ENCODE data around the gene MCCC2. TPM values are rescaled to one million over a fixed set of nuclear protein-coding genes. Genes with fewer than 3 reads are reported as not detected.
A peak's percentile ranks its signal among the peaks of the same experiment; 100 is the strongest.

MCCC2 gene
- total and polyA plus RNA-seq, 2 donors from 2014 or later: 57.7 to 61.0 TPM

DNA sequence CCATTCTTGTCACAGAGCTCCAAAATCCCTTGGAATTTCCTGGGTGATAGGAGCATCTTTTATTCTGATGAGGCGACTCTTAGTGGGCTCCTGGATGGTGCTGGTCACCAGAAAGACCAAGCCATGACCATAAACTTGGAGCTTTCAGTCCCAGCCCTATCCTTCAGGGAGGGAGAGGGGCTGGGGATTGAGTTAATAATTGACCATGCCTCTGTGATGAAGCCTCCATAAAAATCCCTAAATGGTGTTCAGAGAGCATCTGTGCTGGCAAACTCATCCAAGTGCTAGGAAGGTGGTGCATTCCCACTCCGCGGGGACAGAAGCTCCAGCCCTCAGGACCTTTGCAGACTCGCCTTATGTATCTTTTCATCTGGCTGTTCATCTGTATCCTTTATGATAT, 28.7 kb downstream of the MCCC2 start:
- Histone ChIP-seq H3K4me1 (ENCODE audit: control insufficient read depth in 2 of 3, insufficient read depth in 2 of 3, low read depth in 1 of 3, low read length in 3 of 3) (no peaks in the 10 kb centered on the region), H3K9ac (ENCODE audit: low read length in 3 of 3) (no peak overlapping the region), H3K9me3 (ENCODE audit: control insufficient read depth in 2 of 3, insufficient read depth in 1 of 3, low read length in 3 of 3) (no peaks in the 10 kb centered on the region), H3K27me3 (ENCODE audit: control insufficient read depth, insufficient read depth, low read length) (no peaks in the 10 kb centered on the region), H3K4me3 (ENCODE audit: low read length in 3 of 3) (no peak overlapping the region), H3K36me3 (ENCODE audit: control insufficient read depth in 2 of 3, insufficient read depth in 3 of 3, low read length in 3 of 3) (peaks cover 0 to 14% (median 9%) of the 10 kb centered on the region in 3 donors), H3K27ac (ENCODE audit: low read depth in 2 of 2, low read length in 2 of 2) (no peak overlapping the region)
- FAIRE-seq (no peak), DNase-seq (no peak)
- intact Hi-C loops (cut with DNase I): no loop called here
- TF ChIP-seq, protein P1, sequence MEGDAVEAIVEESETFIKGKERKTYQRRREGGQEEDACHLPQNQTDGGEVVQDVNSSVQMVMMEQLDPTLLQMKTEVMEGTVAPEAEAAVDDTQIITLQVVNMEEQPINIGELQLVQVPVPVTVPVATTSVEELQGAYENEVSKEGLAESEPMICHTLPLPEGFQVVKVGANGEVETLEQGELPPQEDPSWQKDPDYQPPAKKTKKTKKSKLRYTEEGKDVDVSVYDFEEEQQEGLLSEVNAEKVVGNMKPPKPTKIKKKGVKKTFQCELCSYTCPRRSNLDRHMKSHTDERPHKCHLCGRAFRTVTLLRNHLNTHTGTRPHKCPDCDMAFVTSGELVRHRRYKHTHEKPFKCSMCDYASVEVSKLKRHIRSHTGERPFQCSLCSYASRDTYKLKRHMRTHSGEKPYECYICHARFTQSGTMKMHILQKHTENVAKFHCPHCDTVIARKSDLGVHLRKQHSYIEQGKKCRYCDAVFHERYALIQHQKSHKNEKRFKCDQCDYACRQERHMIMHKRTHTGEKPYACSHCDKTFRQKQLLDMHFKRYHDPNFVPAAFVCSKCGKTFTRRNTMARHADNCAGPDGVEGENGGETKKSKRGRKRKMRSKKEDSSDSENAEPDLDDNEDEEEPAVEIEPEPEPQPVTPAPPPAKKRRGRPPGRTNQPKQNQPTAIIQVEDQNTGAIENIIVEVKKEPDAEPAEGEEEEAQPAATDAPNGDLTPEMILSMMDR (IDR thresholded peaks at IDR 0.05; ENCODE audit: borderline replicate concordance, extremely low read depth, insufficient read depth): no peak

GRCh38 chr5:71620630-71621029, 33.5 kb downstream of the MCCC2 start:
- intact Hi-C loops (cut with DNase I): no loop called here
- H3K9ac ChIP-seq (ENCODE audit: low read length in 3 of 3): no peak overlapping the region
- peak in 1 of 5 donors; percentile 15 for DNase-seq
- peaks cover 0 to 24% (median 15%) of the 10 kb centered on the region in 3 donors for H3K36me3 ChIP-seq (ENCODE audit: control insufficient read depth in 2 of 3, insufficient read depth in 3 of 3, low read length in 3 of 3)
- FAIRE-seq: no peak
- H3K9me3 ChIP-seq (ENCODE audit: control insufficient read depth in 2 of 3, insufficient read depth in 1 of 3, low read length in 3 of 3): no peaks in the 10 kb centered on the region
- H3K4me1 ChIP-seq (ENCODE audit: control insufficient read depth in 2 of 3, insufficient read depth in 2 of 3, low read depth in 1 of 3, low read length in 3 of 3): no peaks in the 10 kb centered on the region
- TF ChIP-seq, protein P1 (IDR thresholded peaks at IDR 0.05; ENCODE audit: borderline replicate concordance, extremely low read depth, insufficient read depth): no peak
- H3K27me3 ChIP-seq (ENCODE audit: control insufficient read depth, insufficient read depth, low read length): no peaks in the 10 kb centered on the region
- no peak overlapping the region for H3K27ac ChIP-seq (ENCODE audit: low read depth in 2 of 2, low read length in 2 of 2)
- H3K4me3 ChIP-seq (ENCODE audit: low read length in 3 of 3): no peak overlapping the region

DNA sequence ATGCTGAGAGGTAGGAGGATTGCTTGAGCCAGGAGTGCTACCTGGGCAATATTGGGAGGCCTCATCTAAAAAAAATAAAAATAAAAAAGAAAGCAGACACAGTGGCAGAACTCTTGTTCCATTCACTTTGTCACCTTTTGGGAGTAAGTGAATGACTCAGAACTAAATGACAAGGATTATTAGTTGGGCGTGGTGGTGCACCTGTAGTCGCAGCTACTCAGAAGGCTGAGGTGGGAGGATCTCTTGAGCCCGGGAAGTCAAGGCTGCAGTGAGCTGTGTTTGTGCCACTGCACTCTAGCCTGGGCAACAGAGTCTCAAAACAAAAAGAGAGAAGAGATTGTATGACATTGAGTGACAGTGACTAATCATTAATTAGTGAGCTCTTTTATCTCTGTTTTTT, 34.1 kb downstream of the MCCC2 start:
- FAIRE-seq: no peak
- Histone ChIP-seq H3K4me3 (ENCODE audit: low read length in 3 of 3) (no peak overlapping the region), H3K9ac (ENCODE audit: low read length in 3 of 3) (no peak overlapping the region), H3K9me3 (ENCODE audit: control insufficient read depth in 2 of 3, insufficient read depth in 1 of 3, low read length in 3 of 3) (no peaks in the 10 kb centered on the region), H3K36me3 (ENCODE audit: control insufficient read depth in 2 of 3, insufficient read depth in 3 of 3, low read length in 3 of 3) (peaks cover 0 to 18% (median 15%) of the 10 kb centered on the region in 3 donors), H3K4me1 (ENCODE audit: control insufficient read depth in 2 of 3, insufficient read depth in 2 of 3, low read depth in 1 of 3, low read length in 3 of 3) (no peaks in the 10 kb centered on the region), H3K27me3 (ENCODE audit: control insufficient read depth, insufficient read depth, low read length) (no peaks in the 10 kb centered on the region), H3K27ac (ENCODE audit: low read depth in 2 of 2, low read length in 2 of 2) (no peak overlapping the region)
- TF ChIP-seq, protein P1 (IDR thresholded peaks at IDR 0.05; ENCODE audit: borderline replicate concordance, extremely low read depth, insufficient read depth): no peak
- intact Hi-C loops (cut with DNase I): no loop called here
- no peak for DNase-seq

DNA sequence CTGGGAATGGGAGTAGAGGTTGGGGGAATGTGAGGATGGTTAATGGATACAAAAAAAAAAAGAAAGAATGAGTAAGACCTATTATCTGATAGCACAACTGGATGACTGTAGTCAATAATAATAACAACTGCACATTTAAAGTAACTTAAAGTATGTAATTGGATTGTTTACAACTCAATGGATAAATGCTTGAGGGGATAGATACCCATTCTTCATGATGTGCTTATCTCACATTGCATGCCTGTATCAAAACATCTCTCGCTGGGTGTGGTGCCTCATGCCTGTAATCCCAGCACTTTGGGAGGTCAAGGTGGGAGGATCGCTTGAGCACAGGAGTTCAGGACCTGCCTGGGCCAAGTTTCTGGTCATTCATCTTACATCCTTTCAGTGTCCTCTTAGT, 34.6 kb downstream of the MCCC2 start:
- Histone ChIP-seq H3K27ac (ENCODE audit: low read depth in 2 of 2, low read length in 2 of 2) (no peak overlapping the region), H3K9ac (ENCODE audit: low read length in 3 of 3) (no peak overlapping the region), H3K9me3 (ENCODE audit: control insufficient read depth in 2 of 3, insufficient read depth in 1 of 3, low read length in 3 of 3) (no peaks in the 10 kb centered on the region), H3K36me3 (ENCODE audit: control insufficient read depth in 2 of 3, insufficient read depth in 3 of 3, low read length in 3 of 3) (peaks cover 0 to 14% (median 14%) of the 10 kb centered on the region in 3 donors), H3K4me3 (ENCODE audit: low read length in 3 of 3) (no peak overlapping the region), H3K27me3 (ENCODE audit: control insufficient read depth, insufficient read depth, low read length) (no peaks in the 10 kb centered on the region), H3K4me1 (ENCODE audit: control insufficient read depth in 2 of 3, insufficient read depth in 2 of 3, low read depth in 1 of 3, low read length in 3 of 3) (no peaks in the 10 kb centered on the region)
- intact Hi-C loops (cut with DNase I): no loop called here
- TF ChIP-seq, protein P1 (IDR thresholded peaks at IDR 0.05; ENCODE audit: borderline replicate concordance, extremely low read depth, insufficient read depth): no peak
- no peak for FAIRE-seq
- no peak for DNase-seq
